ENCODE measurements around the gene PPARG. TPM values are rescaled to one million over a fixed set of nuclear protein-coding genes. Genes with fewer than 3 reads are reported as not detected.
"Not testable (repeated sequence)": the region's sequence is repeated elsewhere in the genome, so short reads cannot be mapped to it uniquely, and the experiment has no call there.

The PPARG gene
- total RNA-seq, 1 donor from 2014 or later = 2.5 TPM

GRCh38 chr3:12454076-12454815 is 165.4 kb downstream of the PPARG start:
- Mint-ChIP-seq H3K4me1 (ENCODE audit: low read depth) (no peaks in the 10 kb centered on the region), H3K4me3 (no peak overlapping the region), H3K9me3 (no peaks in the 10 kb centered on the region), H3K27ac (no peak overlapping the region), H3K27me3 (ENCODE audit: insufficient read depth) (peaks cover 3% of the 10 kb centered on the region), H3K36me3 (ENCODE audit: low read depth) (no peaks in the 10 kb centered on the region)
- intact Hi-C loops (cut with micrococcal nuclease) = no loop called here
- DNase-seq (ENCODE audit: low spot score) = no peak

DNA sequence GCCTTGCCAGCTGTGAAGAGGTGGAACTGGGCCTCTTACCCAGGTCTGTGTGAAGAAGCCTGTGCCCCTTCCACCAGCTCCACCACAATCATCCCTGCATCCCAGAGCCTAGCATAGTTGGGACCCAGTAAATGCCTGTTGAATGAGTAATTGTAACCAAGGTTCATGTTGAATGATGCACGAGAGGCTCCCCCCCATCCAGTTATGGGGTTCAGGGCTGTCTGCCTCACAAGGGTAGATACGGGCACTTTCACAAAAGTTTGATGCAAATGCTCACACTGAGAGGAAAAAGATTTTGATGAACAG is 165.9 kb downstream of the PPARG start:
- Mint-ChIP-seq H3K4me3 (no peak overlapping the region), H3K27me3 (ENCODE audit: insufficient read depth) (peaks cover 3% of the 10 kb centered on the region), H3K9me3 (no peaks in the 10 kb centered on the region), H3K36me3 (ENCODE audit: low read depth) (no peaks in the 10 kb centered on the region), H3K27ac (no peak overlapping the region), H3K4me1 (ENCODE audit: low read depth) (no peaks in the 10 kb centered on the region)
- intact Hi-C loops (cut with micrococcal nuclease) = no loop called here
- DNase-seq (ENCODE audit: low spot score) = no peak

DNA sequence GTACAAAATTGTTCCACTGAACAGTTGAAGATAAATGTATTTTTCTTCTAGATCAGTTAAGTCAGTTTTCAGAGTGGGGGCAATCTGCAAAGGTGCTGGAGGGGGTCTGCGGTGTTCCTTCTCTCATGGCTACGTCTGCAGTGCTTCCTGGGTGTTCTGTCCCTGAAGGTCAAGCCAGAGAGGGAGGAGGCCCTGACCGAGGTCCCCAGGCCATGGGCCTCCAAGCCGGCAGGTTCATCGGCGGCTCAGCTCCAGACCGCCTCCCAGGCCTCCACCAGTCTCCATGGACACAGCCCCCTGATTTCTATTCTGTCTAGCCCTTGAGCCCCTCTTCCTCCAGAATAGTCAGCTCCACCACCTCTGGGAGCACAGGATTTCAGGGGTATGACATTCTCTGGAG is 166.9 kb downstream of the PPARG start:
- Mint-ChIP-seq H3K27ac (no peak overlapping the region), H3K9me3 (no peaks in the 10 kb centered on the region), H3K4me1 (ENCODE audit: low read depth) (peaks cover under 1% of the 10 kb centered on the region), H3K4me3 (no peak overlapping the region), H3K36me3 (ENCODE audit: low read depth) (no peaks in the 10 kb centered on the region), H3K27me3 (ENCODE audit: insufficient read depth) (peaks cover 3% of the 10 kb centered on the region)
- intact Hi-C loops (cut with micrococcal nuclease) = no loop called here
- no peak for DNase-seq (ENCODE audit: low spot score)

- no peaks in the 10 kb centered on the region for H3K36me3 Mint-ChIP-seq (ENCODE audit: low read depth)
- H3K9me3 Mint-ChIP-seq = no peaks in the 10 kb centered on the region
- DNase-seq (ENCODE audit: low spot score) = no peak
- H3K4me3 Mint-ChIP-seq = no peak overlapping the region
- intact Hi-C loops (cut with micrococcal nuclease) = no loop called here
- H3K4me1 Mint-ChIP-seq (ENCODE audit: low read depth) = peaks cover 6% of the 10 kb centered on the region
- H3K27me3 Mint-ChIP-seq (ENCODE audit: insufficient read depth) = peaks cover 3% of the 10 kb centered on the region
- H3K27ac Mint-ChIP-seq = no peak overlapping the region
These were observed 167.6 kb downstream of the PPARG start for GRCh38 chr3:12456441-12456840.

- H3K27me3 Mint-ChIP-seq (ENCODE audit: insufficient read depth); H3K36me3 Mint-ChIP-seq (ENCODE audit: low read depth); H3K27ac Mint-ChIP-seq; DNase-seq (ENCODE audit: low spot score); intact Hi-C loops (cut with micrococcal nuclease); H3K9me3 Mint-ChIP-seq; H3K4me1 Mint-ChIP-seq (ENCODE audit: low read depth); H3K4me3 Mint-ChIP-seq: not testable (repeated sequence)
These were observed 168.5 kb downstream of the PPARG start for GRCh38 chr3:12457380-12457779.

DNA sequence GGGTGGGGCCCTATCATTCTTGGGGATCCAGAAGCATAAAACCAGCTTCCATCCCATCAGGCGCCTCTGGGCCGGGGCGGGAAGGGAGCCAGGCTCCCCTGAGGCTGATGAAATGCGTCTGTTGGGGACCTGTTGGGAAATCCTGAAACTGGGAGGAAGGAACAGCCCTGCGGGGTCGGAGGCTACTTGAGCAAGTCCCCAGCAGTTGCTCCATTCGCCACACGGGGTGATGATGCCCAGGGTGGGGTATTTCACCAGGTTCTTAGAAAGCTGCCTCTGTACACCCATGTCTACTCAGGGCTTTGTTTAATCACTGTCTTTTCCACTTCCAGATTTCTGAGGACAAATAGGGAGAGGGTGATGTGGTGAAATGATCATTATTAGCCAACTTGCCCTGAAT is 170.0 kb downstream of the PPARG start:
- DNase-seq (ENCODE audit: low spot score) = no peak
- Mint-ChIP-seq H3K4me3 (no peak overlapping the region), H3K4me1 (ENCODE audit: low read depth) (peaks cover 6% of the 10 kb centered on the region), H3K27ac (no peak overlapping the region), H3K9me3 (no peaks in the 10 kb centered on the region), H3K36me3 (ENCODE audit: low read depth) (no peaks in the 10 kb centered on the region), H3K27me3 (ENCODE audit: insufficient read depth) (peaks cover 3% of the 10 kb centered on the region)
- intact Hi-C loops (cut with micrococcal nuclease) = no loop called here

- H3K4me3 Mint-ChIP-seq = no peak overlapping the region
- H3K27me3 Mint-ChIP-seq (ENCODE audit: insufficient read depth) = peaks cover 3% of the 10 kb centered on the region
- no peaks in the 10 kb centered on the region for H3K9me3 Mint-ChIP-seq
- H3K27ac Mint-ChIP-seq = no peak overlapping the region
- peaks cover 6% of the 10 kb centered on the region for H3K4me1 Mint-ChIP-seq (ENCODE audit: low read depth)
- DNase-seq (ENCODE audit: low spot score) = no peak
- no peaks in the 10 kb centered on the region for H3K36me3 Mint-ChIP-seq (ENCODE audit: low read depth)
- intact Hi-C loops (cut with micrococcal nuclease) = no loop called here
These were observed 171.3 kb downstream of the PPARG start for GRCh38 chr3:12460127-12460526.

DNA sequence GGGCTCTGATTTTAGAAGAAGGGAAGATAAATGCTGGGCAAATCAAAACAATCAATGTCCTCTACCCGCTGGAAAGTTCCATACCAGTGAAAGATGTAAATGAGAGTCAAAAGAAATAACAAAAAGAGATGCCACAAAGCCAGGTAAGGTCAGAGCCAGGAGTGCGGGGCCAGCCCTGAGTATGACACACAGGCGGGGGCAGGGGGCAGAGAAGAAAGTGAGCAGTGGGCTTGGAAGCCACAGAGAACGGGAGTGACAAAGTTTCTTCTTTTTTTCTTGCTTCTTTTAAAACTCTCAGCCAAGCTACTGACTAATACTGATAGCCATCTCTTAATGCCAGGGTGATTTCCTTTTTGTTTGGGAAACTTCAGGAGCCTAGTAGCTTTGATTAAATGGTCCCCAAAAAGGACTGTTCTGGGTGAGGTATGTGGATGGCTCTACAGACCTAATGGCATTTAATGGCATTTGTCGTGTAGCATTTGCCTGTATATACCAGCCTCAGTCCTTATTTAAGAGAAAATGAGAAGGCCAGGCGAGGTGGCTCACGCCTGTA is 172.3 kb downstream of the PPARG start:
- Mint-ChIP-seq H3K27ac (no peak overlapping the region), H3K27me3 (ENCODE audit: insufficient read depth) (peaks cover 2% of the 10 kb centered on the region), H3K36me3 (ENCODE audit: low read depth) (no peaks in the 10 kb centered on the region), H3K4me1 (ENCODE audit: low read depth) (peaks cover 6% of the 10 kb centered on the region), H3K9me3 (no peaks in the 10 kb centered on the region), H3K4me3 (no peak overlapping the region)
- intact Hi-C loops (cut with micrococcal nuclease) = no loop called here
- no peak for DNase-seq (ENCODE audit: low spot score)

- H3K4me3 Mint-ChIP-seq = no peak overlapping the region
- no peak overlapping the region for H3K27ac Mint-ChIP-seq
- no peaks in the 10 kb centered on the region for H3K27me3 Mint-ChIP-seq (ENCODE audit: insufficient read depth)
- no peak for DNase-seq (ENCODE audit: low spot score)
- intact Hi-C loops (cut with micrococcal nuclease) = no loop called here
- peaks cover 6% of the 10 kb centered on the region for H3K4me1 Mint-ChIP-seq (ENCODE audit: low read depth)
- no peaks in the 10 kb centered on the region for H3K9me3 Mint-ChIP-seq
- H3K36me3 Mint-ChIP-seq (ENCODE audit: low read depth) = no peaks in the 10 kb centered on the region
These were observed 173.5 kb downstream of the PPARG start for GRCh38 chr3:12462159-12462947.

GRCh38 chr3:12463686-12464085 is 174.8 kb downstream of the PPARG start:
- intact Hi-C loops (cut with micrococcal nuclease) = no loop called here
- Mint-ChIP-seq H3K9me3 (no peaks in the 10 kb centered on the region), H3K36me3 (ENCODE audit: low read depth) (no peaks in the 10 kb centered on the region), H3K4me1 (ENCODE audit: low read depth) (peaks cover 6% of the 10 kb centered on the region), H3K27ac (no peak overlapping the region), H3K27me3 (ENCODE audit: insufficient read depth) (no peaks in the 10 kb centered on the region), H3K4me3 (no peak overlapping the region)
- no peak for DNase-seq (ENCODE audit: low spot score)

- Mint-ChIP-seq H3K27me3 (ENCODE audit: insufficient read depth) (no peaks in the 10 kb centered on the region), H3K4me3 (no peak overlapping the region), H3K27ac (no peak overlapping the region), H3K4me1 (ENCODE audit: low read depth) (peaks cover 6% of the 10 kb centered on the region), H3K36me3 (ENCODE audit: low read depth) (no peaks in the 10 kb centered on the region), H3K9me3 (no peaks in the 10 kb centered on the region)
- no peak for DNase-seq (ENCODE audit: low spot score)
- intact Hi-C loops (cut with micrococcal nuclease) = no loop called here
These were observed 175.3 kb downstream of the PPARG start for GRCh38 chr3:12464181-12464580.

DNA sequence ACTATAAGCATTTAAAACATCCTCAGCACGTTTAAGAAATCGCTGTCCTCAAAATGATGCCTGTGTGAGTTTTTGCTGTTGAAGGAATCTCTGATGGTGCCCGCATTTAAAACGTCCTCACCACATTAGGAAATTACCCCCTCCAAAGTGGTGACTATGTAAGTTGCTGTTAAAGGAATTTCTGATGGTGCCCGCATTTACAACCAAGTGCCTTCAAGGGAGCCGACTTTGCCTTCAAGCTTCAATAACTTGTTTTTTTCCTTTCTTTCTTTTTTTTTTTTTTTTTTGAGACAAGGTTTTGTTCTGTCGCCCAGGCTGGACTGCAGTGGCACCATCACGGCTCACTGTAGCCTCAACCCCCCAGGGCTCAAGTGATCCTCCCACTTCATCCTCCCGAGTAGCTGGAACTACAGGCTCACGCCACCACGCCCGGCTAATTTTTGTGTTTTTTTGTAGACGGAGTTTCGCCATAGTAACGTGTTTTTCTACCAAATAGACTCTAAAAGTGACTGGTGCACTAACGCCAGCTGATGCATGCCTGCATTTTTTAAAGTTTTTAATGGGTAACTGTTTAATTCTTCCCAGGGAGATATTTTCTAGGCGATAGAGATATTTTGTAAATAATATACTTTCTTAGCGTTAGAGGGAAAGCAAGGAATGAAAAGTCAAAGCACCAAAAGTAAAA is 176.4 kb downstream of the PPARG start:
- Mint-ChIP-seq H3K4me3 (no peak overlapping the region), H3K27ac (no peak overlapping the region), H3K36me3 (ENCODE audit: low read depth) (no peaks in the 10 kb centered on the region), H3K27me3 (ENCODE audit: insufficient read depth) (no peaks in the 10 kb centered on the region), H3K9me3 (no peaks in the 10 kb centered on the region), H3K4me1 (ENCODE audit: low read depth) (peaks cover 6% of the 10 kb centered on the region)
- intact Hi-C loops (cut with micrococcal nuclease) = no loop called here
- no peak for DNase-seq (ENCODE audit: low spot score)

GRCh38 chr3:12465836-12466225 is 177.0 kb downstream of the PPARG start:
- Mint-ChIP-seq H3K27me3 (ENCODE audit: insufficient read depth) (no peaks in the 10 kb centered on the region), H3K4me1 (ENCODE audit: low read depth) (peaks cover 8% of the 10 kb centered on the region), H3K4me3 (no peak overlapping the region), H3K36me3 (ENCODE audit: low read depth) (no peaks in the 10 kb centered on the region), H3K27ac (no peak overlapping the region), H3K9me3 (no peaks in the 10 kb centered on the region)
- intact Hi-C loops (cut with micrococcal nuclease) = no loop called here
- no peak for DNase-seq (ENCODE audit: low spot score)

All from activated T-helper 1 cell treated with anti-CD3 and anti-CD28 coated beads, Interleukin-12 subunit alpha, Interleukin-12 subunit beta, Interleukin-2, Interleukin-4 antibody, amounts not matched to agents 30 ng/mL and 10 ng/mL and 1 ng/mL, durations not matched to agents 14 hours and 24 hours and 36 hours (primary cell).